Measurements from ENCODE around the gene CSTB. TPM values are rescaled to one million over a fixed set of nuclear protein-coding genes. Genes with fewer than 3 reads are reported as not detected.

Gene CSTB
- total and polyA plus RNA-seq, 2 of the 8 experiments (the other 6 are each of a cell fraction or from before 2014, with no cell fraction given), result 53.8 to 64.1 TPM

GRCh38 chr21:43726686-43727518 is 49.2 kb downstream of the CSTB start:
- Histone ChIP-seq H3K4me1 (replicated peaks in 1 of 4; ENCODE audit: control insufficient read depth in 3 of 4, insufficient read depth in 4 of 4, low read length in 3 of 4) (peaks cover 0 to 21% (median 11%) of the 10 kb centered on the region in 4 experiments; a peak in 6 of 7 replicates), H3K79me2 (ENCODE audit: control insufficient read depth in 1 of 2, insufficient read depth in 2 of 2, low read length in 2 of 2) (peaks cover 0 to 54% of the 10 kb centered on the region in 2 experiments), H3K27ac (ENCODE audit: low read depth, low read length) (no peak overlapping the region), H3K23me2 (ENCODE audit: low read depth, low read length) (peaks cover 9% of the 10 kb centered on the region; the same call in 1 of the 2 replicates), H3K14ac (ENCODE audit: insufficient read length) (no peak overlapping the region), H4K8ac (ENCODE audit: extremely low read depth, insufficient read depth, low read length) (no peak overlapping the region; the same call in 1 of the 2 replicates), H2BK120ac (replicated peaks; ENCODE audit: low read depth, low read length) (no peak overlapping the region), H3K79me1 (ENCODE audit: low read depth, low read length) (peaks cover 14% of the 10 kb centered on the region; the same call in 1 of the 2 replicates), H3K9ac (replicated peaks in 1 of 4; ENCODE audit: extremely low read depth in 1 of 4, low read depth in 3 of 4, low read length in 3 of 4) (peak overlapping the region in 1 of 4 experiments; percentile 36; a peak in 1 of 7 replicates), H4K20me1 (replicated peaks in 1 of 2; ENCODE audit: control insufficient read depth in 1 of 2, insufficient read depth in 2 of 2, low read length in 2 of 2) (peaks cover 0 to 6% of the 10 kb centered on the region in 2 experiments), H4K5ac (ENCODE audit: insufficient read length, low read depth, low read length) (peak overlapping the region; percentile 52), H2AK5ac (ENCODE audit: low read depth, low read length) (0 out of 2 replicates have a peak overlapping the region, but pooled peaks have one; percentile 20), H3K4me2 (ENCODE audit: insufficient read depth in 1 of 2, low read depth in 2 of 2, low read length in 2 of 2) (no peak overlapping the region; a peak in 1 of 4 replicates), H2BK20ac (ENCODE audit: low read length) (no peak overlapping the region), H3K23ac (ENCODE audit: insufficient read length) (no peak overlapping the region), H2BK12ac (ENCODE audit: low read depth, low read length) (peak overlapping the region; percentile 1; the same call in 1 of the 2 replicates), H3K9me3 (ENCODE audit: insufficient read depth in 2 of 2, low read depth in 1 of 2, low read length in 1 of 2) (no peaks in the 10 kb centered on the region), H3K18ac (ENCODE audit: extremely low read depth, low read length) (no peak overlapping the region), H3K56ac (replicated peaks; ENCODE audit: insufficient read length, low read depth, low read length) (no peak overlapping the region), H3K27me3 (replicated peaks in 1 of 4; ENCODE audit: control insufficient read depth in 3 of 4, extremely low read depth in 1 of 4, insufficient read depth in 3 of 4, low read length in 3 of 4) (no peaks in the 10 kb centered on the region), H2BK15ac (ENCODE audit: low read length) (peak overlapping the region; percentile 90), H4K91ac (replicated peaks; ENCODE audit: insufficient read length, low read length) (peak overlapping the region; percentile 84), H2BK5ac (ENCODE audit: low read depth, low read length) (peak overlapping the region; percentile 97), H3K4me3 (ENCODE audit: extremely low read depth in 1 of 4, insufficient read depth in 2 of 4, low read depth in 3 of 4, low read length in 4 of 4) (no peak overlapping the region), H2AFZ (ENCODE audit: low read length) (no peak overlapping the region), H3K36me3 (ENCODE audit: control insufficient read depth in 2 of 4, insufficient read depth in 4 of 4, low read length in 3 of 4) (no peaks in the 10 kb centered on the region), H3K4ac (replicated peaks; ENCODE audit: insufficient read length, low read depth, low read length) (peak overlapping the region; percentile 95)
- 86% methylated on average over 21 of the region's 21 CpGs; no CpG with 5 or more reads in 1 of the 2 experiments for WGBS, 2 experiments (ENCODE audit: extremely low coverage in 1 of 2, insufficient coverage in 1 of 2, insufficient read length in 1 of 2, insufficient replicate concordance in 2 of 2, low coverage in 1 of 2, low lambda C conversion rate in 2 of 2, missing lambda C conversion rate in 1 of 2)
- FAIRE-seq (no peak), DNase-seq (ENCODE audit: low read depth in 1 of 2, low spot score in 2 of 2) (no peak)
- CTCF ChIA-PET (ENCODE audit: partially characterized antibody), result interaction anchor here (0.6 to 3.2 kb wide), 8 partner anchors 10 to 64 kb away, joined by 3 to 12 read pairs (median 8); no protein-coding TSS in a partner anchor
- POLR2A ChIA-PET (ENCODE audit: partially characterized antibody), result interaction anchor here (0.8 to 6.8 kb wide), 8 partner anchors 6 to 62 kb away, joined by 3 to 41 read pairs (median 16); partner anchors contain the start of genes PDXK and RRP1
- no peak for TF ChIP-seq ATF3 (IDR thresholded peaks at IDR 0.05; ENCODE audit: insufficient read depth, low read depth, low read length)
- no peak for TF ChIP-seq BRCA1 (IDR thresholded peaks at IDR 0.05; ENCODE audit: low read depth, low read length)
- no peak for TF ChIP-seq E2F6 (IDR thresholded peaks at IDR 0.05)
- TF ChIP-seq ZNF274 (IDR thresholded peaks at IDR 0.05; ENCODE audit: borderline replicate concordance, extremely low read depth, low read length), result no peak
- no peak for TF ChIP-seq SP1 (IDR thresholded peaks at IDR 0.05; ENCODE audit: low read depth, low read length)
- TF ChIP-seq RAD21 (IDR thresholded peaks at IDR 0.05 in 1 of 2, conservative IDR thresholded peaks at IDR 0.05 in 1 of 2; ENCODE audit: low read depth in 2 of 2, low read length in 2 of 2), result no peak
- TF ChIP-seq MAX (IDR thresholded peaks at IDR 0.05), result no peak
- no peak for TF ChIP-seq JUND (IDR thresholded peaks at IDR 0.05; ENCODE audit: low read length)
- TF ChIP-seq SP2 (IDR thresholded peaks at IDR 0.05; ENCODE audit: low read length), result no peak
